Esophagus mucosa (tissue), 1 donor: Measurements from ENCODE around the gene PRAMEF9. TPM values are rescaled to one million over a fixed set of nuclear protein-coding genes. Genes with fewer than 3 reads are reported as not detected.
"Not testable (repeated sequence)": the region's sequence is repeated elsewhere in the genome, so short reads cannot be mapped to it uniquely, and the experiment has no call there.

ENCODE experiments used
- ATAC-seq: fragments of 200-7000 bp; cut with Tn5 transposase; one replicate; pipeline ENCODE4 v1.9.1; 2020
- total RNA-seq: library from RNA; stranded (reverse); gene quantifications from one replicate; pipeline ENCODE4 v1.2.4, GENCODE V29; 2023
- donor health status: DM: yes; HTN: yes; CAD: no.

PRAMEF9 gene
- not detected for total RNA-seq

DNA sequence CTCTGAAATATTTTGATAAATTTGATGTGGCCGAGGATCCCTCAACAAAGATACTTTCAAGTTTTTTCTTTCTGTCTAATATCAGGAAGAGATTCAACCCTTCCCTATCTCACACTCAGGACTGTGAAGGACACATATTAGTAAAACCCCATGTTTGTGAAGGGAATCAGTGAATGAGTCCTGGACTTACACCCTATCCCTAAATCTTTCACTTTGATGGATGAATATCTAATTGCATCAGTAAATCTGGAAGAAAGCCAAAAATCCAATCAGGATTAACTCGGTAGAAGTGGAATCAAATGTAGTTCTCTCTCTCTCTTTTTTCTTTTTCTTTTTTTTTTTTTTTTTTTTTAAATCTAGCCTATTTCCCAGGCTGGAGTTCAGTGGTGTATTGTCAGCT, at the start of gene PRAMEF9:
Gene PRAMEF9, plus strand, starts transcription at position 301 of the 400 bp plus-strand sequence. CDS start 3,433 bp downstream, outside the sequence.
- ATAC-seq, result not testable (repeated sequence)

DNA sequence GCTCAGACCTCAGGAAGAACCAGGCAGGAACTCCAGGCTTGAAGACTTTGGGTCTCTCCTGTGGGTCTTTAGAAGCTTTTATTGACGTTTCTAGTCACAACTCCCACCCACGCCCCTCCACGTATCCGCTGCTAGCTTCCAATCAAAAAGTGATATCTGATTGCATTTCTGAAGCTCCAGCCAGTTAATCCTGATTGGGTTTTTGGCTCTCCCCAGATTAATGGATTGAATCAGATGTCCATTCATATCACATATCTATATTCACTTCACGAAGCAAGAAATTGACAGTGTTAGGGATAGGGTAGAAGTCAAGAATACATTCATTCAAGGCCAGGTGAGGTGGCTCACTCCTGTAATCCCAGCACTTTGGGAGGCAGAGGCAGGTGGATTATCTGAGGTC, 15.7 kb upstream of the PRAMEF9 start, which contains the start of gene PRAMEF26:
Gene PRAMEF26, minus strand, starts transcription at position 101 of the 400 bp plus-strand sequence. CDS start 2,914 bp downstream, outside the sequence.
- not testable (repeated sequence) for ATAC-seq

DNA sequence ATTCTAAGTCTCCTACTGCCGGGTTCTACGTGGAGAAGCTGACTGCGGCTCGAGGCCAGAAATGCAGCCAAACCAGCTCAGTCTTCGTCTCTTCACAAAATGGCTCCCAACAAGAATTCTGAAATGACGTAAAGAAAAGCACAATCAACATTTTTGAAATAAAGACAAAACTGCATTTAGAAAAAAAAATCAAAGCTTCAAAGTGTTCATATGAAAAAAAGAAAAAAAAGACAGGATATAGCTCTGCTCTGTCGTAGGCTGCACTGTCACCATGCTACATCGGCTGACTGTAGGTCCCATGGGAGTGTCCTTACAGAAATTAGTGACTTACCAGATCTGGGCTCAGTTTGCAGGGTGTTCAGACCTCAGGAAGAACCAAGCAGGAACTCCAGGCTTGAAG, 6.1 kb upstream of the PRAMEF9 start, which contains the start of gene HNRNPCL4:
Gene HNRNPCL4, minus strand, starts transcription at position 101 of the 400 bp plus-strand sequence. CDS start 164 bp downstream, outside the sequence.
- not testable (repeated sequence) for ATAC-seq

DNA sequence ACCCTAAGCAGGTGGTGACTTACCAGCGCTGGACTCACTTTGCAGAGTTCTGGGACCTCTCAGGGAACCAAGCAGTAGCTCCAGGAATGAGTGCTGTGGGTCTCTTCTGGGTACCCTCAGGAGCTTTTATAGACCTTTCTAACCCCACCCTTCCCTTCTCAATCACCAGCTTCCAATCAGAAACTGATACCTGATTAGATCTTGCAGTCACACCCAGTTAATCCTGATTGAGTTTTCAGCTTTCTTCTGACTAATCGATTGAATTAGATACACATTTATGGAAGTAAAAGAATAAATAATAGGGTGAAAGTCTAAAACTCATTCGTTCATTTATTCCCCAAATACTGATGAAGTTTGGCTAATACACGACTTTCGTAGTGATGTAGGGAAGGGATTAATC, 29.7 kb downstream of the PRAMEF9 start, which contains the start of gene PRAMEF13:
Gene PRAMEF13, minus strand, starts transcription at position 101 of the 400 bp plus-strand sequence. CDS start 1,820 bp downstream, outside the sequence.
- ATAC-seq, result not testable (repeated sequence)

DNA sequence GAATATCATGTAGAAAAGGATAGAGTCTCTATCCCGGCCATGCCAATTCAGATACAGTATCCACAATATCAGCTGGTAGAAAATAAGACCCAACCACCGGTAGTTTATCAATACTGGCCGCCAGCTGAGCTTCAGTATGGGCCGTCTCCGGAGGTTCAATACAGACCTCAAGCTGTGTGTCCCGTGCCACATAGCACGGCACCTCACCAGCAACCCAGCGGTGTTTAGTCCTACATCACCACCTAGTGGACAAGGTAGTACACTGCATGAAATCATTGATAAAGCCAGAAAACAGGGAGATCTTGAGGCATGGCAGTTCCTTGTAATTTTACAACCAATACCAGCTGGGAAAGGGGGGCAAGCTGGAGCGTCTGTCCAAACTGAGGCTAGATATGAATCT, 37.1 kb downstream of the PRAMEF9 start:
- ATAC-seq, result not testable (repeated sequence)

DNA sequence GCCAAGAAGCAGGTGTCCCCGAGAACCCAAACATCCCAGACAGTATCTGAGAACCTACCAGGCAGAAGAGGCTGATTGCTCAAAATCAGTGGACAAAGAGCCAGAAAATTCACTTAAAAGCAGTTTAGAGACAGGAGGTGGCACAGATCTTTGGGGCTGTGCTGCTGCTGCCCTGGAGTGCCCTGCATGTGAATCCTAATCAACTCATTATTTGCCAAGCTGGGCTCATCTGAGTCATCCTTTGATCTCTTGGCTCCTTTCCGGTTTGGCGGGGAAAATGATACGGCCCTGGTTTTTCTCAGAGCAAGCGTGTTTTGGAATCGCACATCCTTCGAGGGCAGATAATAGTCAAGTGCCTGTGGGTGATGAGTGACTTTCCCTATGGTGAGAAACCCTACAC, 45.0 kb downstream of the PRAMEF9 start:
- not testable (repeated sequence) for ATAC-seq

DNA sequence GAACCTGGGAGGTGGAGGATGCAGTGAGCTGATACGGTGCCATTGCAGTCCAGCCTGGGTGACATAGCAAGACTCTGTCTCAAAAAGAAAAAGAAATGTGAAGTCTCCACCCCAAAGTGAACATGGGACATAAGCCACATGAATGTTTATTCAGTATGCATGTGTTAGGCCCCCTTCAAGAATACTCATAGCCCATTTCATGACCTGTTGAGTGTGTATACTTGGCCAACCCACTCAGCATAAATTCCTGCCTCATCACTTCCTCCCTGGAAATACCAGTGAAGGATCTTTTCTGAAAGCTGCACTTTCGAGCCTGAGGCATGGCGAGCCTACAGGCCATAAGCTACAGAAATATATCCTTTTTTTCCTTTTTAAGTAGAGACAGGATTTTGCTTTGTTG, 47.6 kb downstream of the PRAMEF9 start:
- ATAC-seq, result not testable (repeated sequence)

DNA sequence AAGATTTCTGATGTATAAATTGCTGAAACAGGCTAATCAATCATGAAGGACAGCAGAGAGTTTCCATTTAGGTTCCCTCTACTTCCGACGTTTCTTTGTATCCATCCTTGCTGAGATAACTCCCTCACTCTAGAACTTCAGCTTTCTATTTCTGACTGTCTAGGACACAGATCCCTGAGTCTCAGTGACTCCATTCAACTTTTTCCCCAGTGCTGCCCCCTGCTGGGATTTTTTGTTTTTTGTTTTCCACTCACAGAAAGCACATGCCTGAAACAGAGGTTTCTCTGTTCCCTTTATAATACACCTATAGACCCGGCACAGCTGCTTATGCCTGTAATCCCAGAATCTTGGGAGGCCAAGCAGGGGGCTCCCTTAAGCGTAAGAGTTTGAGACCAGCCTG, 51.1 kb downstream of the PRAMEF9 start:
- ATAC-seq, result not testable (repeated sequence)

DNA sequence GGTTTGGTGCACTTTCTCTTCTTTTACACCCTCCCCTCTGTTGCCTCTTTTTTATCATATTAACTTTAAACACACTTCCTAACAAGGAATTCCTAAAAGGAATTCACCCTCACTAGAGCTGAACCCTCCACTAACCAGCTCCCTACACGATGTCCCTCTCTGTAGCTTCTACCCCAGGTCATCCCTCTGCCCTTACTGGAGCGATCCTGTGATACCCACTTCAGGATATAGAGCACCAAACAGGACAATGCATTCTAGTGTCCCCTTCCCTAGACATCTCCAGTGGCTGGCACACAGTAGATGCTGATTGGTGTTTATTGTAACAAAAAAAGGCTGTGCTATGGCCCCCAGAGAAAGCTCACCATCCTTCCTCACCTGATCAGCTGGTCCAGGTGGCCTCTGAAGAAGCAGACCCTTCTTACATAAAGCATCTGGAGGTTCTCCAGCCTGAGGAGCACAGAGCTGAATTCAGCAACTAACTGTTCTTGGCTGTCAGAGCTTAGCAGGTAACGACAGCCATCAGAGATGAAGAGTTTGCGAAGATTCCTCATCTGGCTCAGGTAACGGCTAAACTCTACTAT, 52.9 kb downstream of the PRAMEF9 start:
- ATAC-seq, result peak; percentile 22

DNA sequence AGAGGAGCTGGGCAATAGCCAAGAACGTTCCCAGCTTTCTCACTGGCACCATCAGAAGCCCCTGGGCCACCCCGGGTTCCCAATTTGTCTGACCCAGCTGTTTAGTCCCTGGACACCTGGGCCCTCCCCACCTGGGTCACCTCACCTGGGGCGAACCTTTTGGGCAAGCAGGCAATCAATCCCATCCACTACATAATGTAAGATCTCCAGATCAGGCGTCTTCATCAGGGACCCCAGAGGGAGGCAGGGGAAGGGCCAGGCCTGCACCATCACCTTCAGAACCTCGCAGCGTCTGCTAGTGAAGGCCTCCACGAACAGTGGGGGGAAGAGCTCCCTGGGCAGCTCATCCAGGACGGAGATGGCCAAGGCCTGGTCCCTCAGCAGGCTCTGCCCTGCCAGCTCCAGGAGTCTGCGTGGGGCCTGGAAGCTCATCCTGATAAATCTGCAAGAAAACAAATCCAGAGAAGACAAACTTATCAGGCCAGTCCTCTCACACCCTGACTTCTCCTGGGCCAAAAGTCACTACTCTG, 54.1 kb downstream of the PRAMEF9 start, which contains the start of gene PRAMEF18:
Gene PRAMEF18, minus strand, starts transcription at position 480 of the 530 bp plus-strand sequence. Its CDS starts 48 bp downstream, at position 432.
- not testable (repeated sequence) for ATAC-seq

DNA sequence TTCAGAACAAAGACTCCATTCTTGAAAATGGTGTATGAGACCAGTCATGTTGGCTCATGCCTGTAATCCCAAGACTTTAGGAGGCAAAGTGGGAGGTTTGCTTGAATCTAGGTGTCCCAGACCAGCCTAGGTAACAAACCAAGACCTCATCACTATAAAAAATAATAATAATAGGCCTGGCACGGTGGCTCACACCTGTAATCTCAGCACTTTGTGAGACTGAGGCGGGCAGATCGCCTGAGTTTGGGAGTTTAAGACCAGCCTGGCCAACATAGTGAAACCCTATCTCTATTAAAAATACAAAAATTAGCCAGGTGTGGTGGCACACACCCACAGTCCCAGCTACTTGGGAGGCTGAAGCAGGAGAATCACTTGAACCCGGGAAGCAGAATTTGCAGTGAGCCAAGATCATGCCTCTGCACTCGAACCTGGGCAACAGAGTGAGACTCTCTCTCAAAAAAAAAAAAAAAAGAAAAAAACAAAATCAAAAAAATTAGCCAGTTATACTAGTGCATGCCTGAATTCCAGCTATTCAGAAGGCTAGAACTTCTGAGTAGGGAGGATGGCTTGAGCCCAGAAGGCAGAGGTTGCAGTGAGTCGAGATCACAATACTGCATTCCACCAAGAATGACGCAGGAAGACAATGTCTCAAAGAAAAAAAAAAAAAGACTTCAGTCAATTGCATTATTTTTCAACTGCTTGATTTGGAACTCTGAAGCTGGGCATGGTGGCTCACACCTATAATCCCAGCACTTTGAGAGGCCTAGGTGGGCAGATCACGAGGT, 55.8 kb downstream of the PRAMEF9 start:
- ATAC-seq, result not testable (repeated sequence)

DNA sequence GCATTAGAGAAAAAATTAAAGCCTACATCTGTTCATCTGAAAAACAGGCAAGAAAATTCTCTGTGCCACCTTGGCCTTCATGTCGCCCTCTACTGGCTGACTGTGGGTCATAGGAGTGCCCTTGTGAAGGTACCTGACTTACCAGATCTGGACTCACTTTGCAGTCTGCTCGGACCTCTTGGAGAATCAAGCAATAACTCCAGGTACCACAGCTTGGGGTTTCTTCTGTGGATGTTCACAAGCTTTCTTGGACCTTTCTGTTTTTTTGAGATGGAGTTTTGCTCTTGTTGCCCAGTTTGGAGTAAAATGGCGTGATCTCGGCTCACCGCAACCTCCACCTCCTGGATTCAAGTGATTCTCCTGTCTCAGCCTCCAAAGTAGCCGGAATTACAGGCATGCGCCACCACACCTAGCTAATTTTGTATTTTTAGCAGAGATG, 56.7 kb downstream of the PRAMEF9 start:
- ATAC-seq, result peak; percentile 40

Other genes starting within 250 kb of the PRAMEF9 start
- not detected for gene PRAMEF6, start 224.3 kb upstream of the PRAMEF9 start, total RNA-seq
- gene PRAMEF27, start 115.3 kb upstream of the PRAMEF9 start, total RNA-seq, result not detected
- gene HNRNPCL3, start 111.1 kb upstream of the PRAMEF9 start, total RNA-seq, result not detected
- gene PRAMEF25, start 101.1 kb upstream of the PRAMEF9 start, total RNA-seq, result not detected
- not detected for gene HNRNPCL2, start 55.0 kb upstream of the PRAMEF9 start, total RNA-seq
- gene PRAMEF26, start 15.8 kb upstream of the PRAMEF9 start, total RNA-seq, result not detected
- not detected for gene HNRNPCL4, start 6.2 kb upstream of the PRAMEF9 start, total RNA-seq
- not detected for gene PRAMEF13, start 29.6 kb downstream of the PRAMEF9 start, total RNA-seq
- gene PRAMEF18, start 54.3 kb downstream of the PRAMEF9 start, total RNA-seq, result not detected
- not detected for gene PRAMEF5, start 82.3 kb downstream of the PRAMEF9 start, total RNA-seq
- gene PRAMEF8, start 113.3 kb downstream of the PRAMEF9 start, total RNA-seq, result not detected
- not detected for gene PRAMEF33, start 131.7 kb downstream of the PRAMEF9 start, total RNA-seq
- not detected for gene PRAMEF15, start 143.7 kb downstream of the PRAMEF9 start, total RNA-seq
- not detected for gene PRAMEF14, start 175.3 kb downstream of the PRAMEF9 start, total RNA-seq
- gene PRAMEF19, start 200.1 kb downstream of the PRAMEF9 start, total RNA-seq, result not detected
- gene PRAMEF17, start 217.8 kb downstream of the PRAMEF9 start, total RNA-seq, result not detected
- gene PRAMEF20, start 238.6 kb downstream of the PRAMEF9 start, total RNA-seq, result not detected